ENCODE data around the gene OS9. TPM values are rescaled to one million over a fixed set of nuclear protein-coding genes. Genes with fewer than 3 reads are reported as not detected.

OS9 gene
- total and polyA plus RNA-seq, 9 of the 15 experiments (the other 6 are each of a cell fraction or from before 2014, with no cell fraction given) = 4.6 to 105 (median 89.5) TPM

DNA sequence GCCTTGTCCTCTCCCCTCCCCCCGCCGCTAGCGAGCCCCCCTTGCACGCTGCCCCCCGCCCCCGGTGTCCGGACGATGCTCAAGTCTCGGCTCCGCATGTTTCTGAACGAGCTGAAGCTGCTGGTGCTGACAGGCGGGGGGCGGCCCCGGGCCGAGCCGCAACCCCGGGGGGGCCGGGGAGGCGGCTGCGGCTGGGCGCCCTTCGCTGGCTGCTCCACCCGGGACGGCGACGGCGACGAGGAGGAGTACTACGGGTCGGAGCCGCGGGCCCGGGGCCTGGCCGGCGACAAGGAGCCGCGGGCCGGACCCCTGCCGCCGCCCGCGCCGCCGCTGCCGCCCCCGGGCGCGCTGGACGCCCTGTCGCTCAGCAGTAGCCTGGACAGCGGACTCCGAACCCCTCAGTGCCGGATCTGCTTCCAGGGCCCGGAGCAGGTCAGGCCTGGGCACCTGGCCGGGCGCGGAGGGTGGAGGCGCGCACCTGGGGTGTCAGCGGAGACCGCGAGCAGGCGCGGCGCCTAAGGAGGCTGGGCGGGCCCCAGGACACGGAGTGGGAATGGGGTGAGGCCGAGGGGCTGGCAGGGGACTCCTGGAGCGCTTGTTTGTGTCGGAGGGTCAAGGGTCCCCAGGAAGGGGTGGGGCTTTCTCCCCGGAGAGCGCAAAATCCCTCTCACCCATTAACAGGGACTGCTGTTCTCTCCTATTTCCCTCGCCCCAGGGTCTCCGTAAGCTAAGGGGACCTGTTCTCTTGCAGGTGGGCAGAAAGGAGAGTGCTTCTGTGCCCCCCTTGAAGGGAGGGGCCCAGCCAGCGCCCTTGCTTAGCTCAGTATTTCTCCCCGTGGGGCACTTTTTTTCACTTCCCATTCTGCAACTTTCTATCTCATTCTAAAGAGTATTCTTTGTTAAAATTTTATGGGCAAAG is 61.8 kb downstream of the OS9 start (continued):
- TF ChIP-seq KLF1 (tag; IDR thresholded peaks at IDR 0.05) (no peak), TCFL5 (CRISPR knock-in tag; conservative IDR thresholded peaks at IDR 0.05) (no peak), SMAD4 (CRISPR knock-in tag; conservative IDR thresholded peaks at IDR 0.05) (peak; percentile 50), ZNF583 (CRISPR knock-in tag; IDR thresholded peaks at IDR 0.05) (no peak), SIN3A (IDR thresholded peaks at IDR 0.05; ENCODE audit: borderline replicate concordance in 2 of 2, control insufficient read depth in 1 of 2, low read depth in 2 of 2, low read length in 2 of 2) (0 out of 4 replicates have a peak, but pooled peaks of 1 of the 2 experiments have one; percentile 28), EZH2 (IDR thresholded peaks at IDR 0.05; ENCODE audit: borderline replicate concordance, low read depth, low read length) (no peak), RBM22 (IDR thresholded peaks at IDR 0.05; ENCODE audit: low read depth, low read length, poor library complexity, severe bottlenecking) (no peak), NONO (IDR thresholded peaks at IDR 0.05; ENCODE audit: low read depth in 2 of 2, low read length in 1 of 2) (0 out of 4 replicates have a peak, but pooled peaks of 1 of the 2 experiments have one; percentile 34), POLR2G (IDR thresholded peaks at IDR 0.05; ENCODE audit: low read depth, low read length) (peak; percentile 26; the same call in 1 of the 2 replicates), ZNF124 (CRISPR knock-in tag; IDR thresholded peaks at IDR 0.05) (no peak), ZNF586 (CRISPR knock-in tag; conservative IDR thresholded peaks at IDR 0.05) (no peak), CXXC5 (CRISPR knock-in tag; IDR thresholded peaks at IDR 0.05) (peak; percentile 48), ZNF707 (CRISPR knock-in tag; conservative IDR thresholded peaks at IDR 0.05) (no peak), ZNF780A (CRISPR knock-in tag; IDR thresholded peaks at IDR 0.05) (no peak), ZNF347 (CRISPR knock-in tag; IDR thresholded peaks at IDR 0.05; ENCODE audit: low read depth) (no peak)
- TF ChIP-seq, protein P1, sequence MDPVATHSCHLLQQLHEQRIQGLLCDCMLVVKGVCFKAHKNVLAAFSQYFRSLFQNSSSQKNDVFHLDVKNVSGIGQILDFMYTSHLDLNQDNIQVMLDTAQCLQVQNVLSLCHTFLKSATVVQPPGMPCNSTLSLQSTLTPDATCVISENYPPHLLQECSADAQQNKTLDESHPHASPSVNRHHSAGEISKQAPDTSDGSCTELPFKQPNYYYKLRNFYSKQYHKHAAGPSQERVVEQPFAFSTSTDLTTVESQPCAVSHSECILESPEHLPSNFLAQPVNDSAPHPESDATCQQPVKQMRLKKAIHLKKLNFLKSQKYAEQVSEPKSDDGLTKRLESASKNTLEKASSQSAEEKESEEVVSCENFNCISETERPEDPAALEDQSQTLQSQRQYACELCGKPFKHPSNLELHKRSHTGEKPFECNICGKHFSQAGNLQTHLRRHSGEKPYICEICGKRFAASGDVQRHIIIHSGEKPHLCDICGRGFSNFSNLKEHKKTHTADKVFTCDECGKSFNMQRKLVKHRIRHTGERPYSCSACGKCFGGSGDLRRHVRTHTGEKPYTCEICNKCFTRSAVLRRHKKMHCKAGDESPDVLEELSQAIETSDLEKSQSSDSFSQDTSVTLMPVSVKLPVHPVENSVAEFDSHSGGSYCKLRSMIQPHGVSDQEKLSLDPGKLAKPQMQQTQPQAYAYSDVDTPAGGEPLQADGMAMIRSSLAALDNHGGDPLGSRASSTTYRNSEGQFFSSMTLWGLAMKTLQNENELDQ (CRISPR knock-in tag; IDR thresholded peaks at IDR 0.05; ENCODE audit: borderline replicate concordance) = no peak
- TF ChIP-seq, protein P2, sequence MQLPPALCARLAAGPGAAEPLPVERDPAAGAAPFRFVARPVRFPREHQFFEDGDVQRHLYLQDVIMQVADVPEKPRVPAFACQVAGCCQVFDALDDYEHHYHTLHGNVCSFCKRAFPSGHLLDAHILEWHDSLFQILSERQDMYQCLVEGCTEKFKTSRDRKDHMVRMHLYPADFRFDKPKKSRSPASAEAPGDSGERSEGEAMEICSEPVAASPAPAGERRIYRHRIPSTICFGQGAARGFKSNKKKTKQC (CRISPR knock-in tag; IDR thresholded peaks at IDR 0.05) = no peak
- TF ChIP-seq, protein P3, sequence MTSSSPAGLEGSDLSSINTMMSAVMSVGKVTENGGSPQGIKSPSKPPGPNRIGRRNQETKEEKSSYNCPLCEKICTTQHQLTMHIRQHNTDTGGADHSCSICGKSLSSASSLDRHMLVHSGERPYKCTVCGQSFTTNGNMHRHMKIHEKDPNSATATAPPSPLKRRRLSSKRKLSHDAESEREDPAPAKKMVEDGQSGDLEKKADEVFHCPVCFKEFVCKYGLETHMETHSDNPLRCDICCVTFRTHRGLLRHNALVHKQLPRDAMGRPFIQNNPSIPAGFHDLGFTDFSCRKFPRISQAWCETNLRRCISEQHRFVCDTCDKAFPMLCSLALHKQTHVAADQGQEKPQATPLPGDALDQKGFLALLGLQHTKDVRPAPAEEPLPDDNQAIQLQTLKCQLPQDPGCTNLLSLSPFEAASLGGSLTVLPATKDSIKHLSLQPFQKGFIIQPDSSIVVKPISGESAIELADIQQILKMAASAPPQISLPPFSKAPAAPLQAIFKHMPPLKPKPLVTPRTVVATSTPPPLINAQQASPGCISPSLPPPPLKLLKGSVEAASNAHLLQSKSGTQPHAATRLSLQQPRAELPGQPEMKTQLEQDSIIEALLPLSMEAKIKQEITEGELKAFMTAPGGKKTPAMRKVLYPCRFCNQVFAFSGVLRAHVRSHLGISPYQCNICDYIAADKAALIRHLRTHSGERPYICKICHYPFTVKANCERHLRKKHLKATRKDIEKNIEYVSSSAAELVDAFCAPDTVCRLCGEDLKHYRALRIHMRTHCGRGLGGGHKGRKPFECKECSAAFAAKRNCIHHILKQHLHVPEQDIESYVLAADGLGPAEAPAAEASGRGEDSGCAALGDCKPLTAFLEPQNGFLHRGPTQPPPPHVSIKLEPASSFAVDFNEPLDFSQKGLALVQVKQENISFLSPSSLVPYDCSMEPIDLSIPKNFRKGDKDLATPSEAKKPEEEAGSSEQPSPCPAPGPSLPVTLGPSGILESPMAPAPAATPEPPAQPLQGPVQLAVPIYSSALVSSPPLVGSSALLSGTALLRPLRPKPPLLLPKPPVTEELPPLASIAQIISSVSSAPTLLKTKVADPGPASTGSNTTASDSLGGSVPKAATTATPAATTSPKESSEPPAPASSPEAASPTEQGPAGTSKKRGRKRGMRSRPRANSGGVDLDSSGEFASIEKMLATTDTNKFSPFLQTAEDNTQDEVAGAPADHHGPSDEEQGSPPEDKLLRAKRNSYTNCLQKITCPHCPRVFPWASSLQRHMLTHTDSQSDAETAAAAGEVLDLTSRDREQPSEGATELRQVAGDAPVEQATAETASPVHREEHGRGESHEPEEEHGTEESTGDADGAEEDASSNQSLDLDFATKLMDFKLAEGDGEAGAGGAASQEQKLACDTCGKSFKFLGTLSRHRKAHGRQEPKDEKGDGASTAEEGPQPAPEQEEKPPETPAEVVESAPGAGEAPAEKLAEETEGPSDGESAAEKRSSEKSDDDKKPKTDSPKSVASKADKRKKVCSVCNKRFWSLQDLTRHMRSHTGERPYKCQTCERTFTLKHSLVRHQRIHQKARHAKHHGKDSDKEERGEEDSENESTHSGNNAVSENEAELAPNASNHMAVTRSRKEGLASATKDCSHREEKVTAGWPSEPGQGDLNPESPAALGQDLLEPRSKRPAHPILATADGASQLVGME (CRISPR knock-in tag; IDR thresholded peaks at IDR 0.05) = no peak
